ENCODE results near the gene NGB.

- TF ChIP-seq POLR2A (IDR thresholded peaks at IDR 0.05; ENCODE audit: low read depth, low read length) (no peak), TAF1 (IDR thresholded peaks at IDR 0.05; ENCODE audit: borderline replicate concordance, low read depth, low read length) (no peak), POLR2AphosphoS5 (IDR thresholded peaks at IDR 0.05; ENCODE audit: low read depth, low read length) (no peak)
Observed at GRCh38 chr14:77243853-77244252, 27.2 kb downstream of the NGB start.

Measured in GM12892 (cell line).